Activated T-cell treated with anti-CD3 and anti-CD28 coated beads for 48 hours (primary cell): Measurements from ENCODE around the gene NLK.
"Not testable (repeated sequence)": the region's sequence is repeated elsewhere in the genome, so short reads cannot be mapped to it uniquely, and the experiment has no call there.

Source experiments
- DNase-seq: peaks from one replicate; pipeline ENCODE4 v3.0.0-alpha.2; 2020; ENCODE audit warnings: low read depth

NLK gene

GRCh38 chr17:28232966-28233870, 190.7 kb downstream of the NLK start:
- DNase-seq, result not testable (repeated sequence)

- DNase-seq, result not testable (repeated sequence)
Observed at GRCh38 chr17:28233872-28234856, 191.7 kb downstream of the NLK start.

- not testable (repeated sequence) for DNase-seq
Observed at GRCh38 chr17:28235066-28235700, 192.7 kb downstream of the NLK start.

- DNase-seq, result not testable (repeated sequence)
Observed at GRCh38 chr17:28236033-28236653, 193.7 kb downstream of the NLK start.

GRCh38 chr17:28238547-28239270, 196.2 kb downstream of the NLK start:
- not testable (repeated sequence) for DNase-seq

- no peak for DNase-seq
Observed at GRCh38 chr17:28239271-28239624, 196.8 kb downstream of the NLK start.

- no peak for DNase-seq
Observed at GRCh38 chr17:28240688-28241340, 198.3 kb downstream of the NLK start.

- DNase-seq, result no peak
Observed at GRCh38 chr17:28242791-28243190, 200.3 kb downstream of the NLK start.

GRCh38 chr17:28243268-28243667, 200.8 kb downstream of the NLK start:
- DNase-seq, result not testable (repeated sequence)

- no peak for DNase-seq
Observed at GRCh38 chr17:28244446-28244845, 202.0 kb downstream of the NLK start.
